Testis (tissue), 3 donors: ENCODE results near the gene ATP1B3. TPM values are rescaled to one million over a fixed set of nuclear protein-coding genes. Genes with fewer than 3 reads are reported as not detected.

ENCODE experiments used
- DNase-seq: peaks from one replicate; pipeline ENCODE4 v3.0.0-alpha.2; 2019
- H3K27ac ChIP-seq, 2 donors: fragments of 200-600 bp; sonication (generic); one replicate each; pipeline ENCODE4 v1.5.1; 2019
- H3K27me3 ChIP-seq: fragments of 200-600 bp; sonication (generic); one replicate; pipeline ENCODE4 v1.5.1; 2019
- H3K36me3 ChIP-seq: fragments of 200-600 bp; sonication (generic); one replicate; pipeline ENCODE4 v1.5.1; 2017; ENCODE audit warnings: low read depth; ENCODE audit errors: missing control alignments
- H3K4me1 ChIP-seq: fragments of 200-600 bp; sonication (generic); one replicate; pipeline ENCODE4 v1.5.1; 2019
- H3K4me3 ChIP-seq, 2 donors: fragments of 200-600 bp; sonication (generic); one replicate each; pipeline ENCODE4 v1.5.1; 2017 to 2019
- H3K9me3 ChIP-seq: fragments of 200-600 bp; sonication (generic); one replicate; pipeline ENCODE4 v1.5.1; 2017
- CTCF ChIP-seq, 3 experiments: fragments of 450-650 bp in 2 of 3; fragments of 200-600 bp in 1 of 3; sonication (generic) in 1 of 3; IDR thresholded peaks; one replicate each; pipeline ENCODE4 v1.5.1; 2016 to 2019; ENCODE audit warnings: antibody characterized with exemption in 3 of 3, mild to moderate bottlenecking in 2 of 3, moderate library complexity in 1 of 3
- POLR2A ChIP-seq: fragments of 450-650 bp; IDR thresholded peaks from one replicate; pipeline ENCODE4 v1.6.1; 2017; ENCODE audit warnings: antibody characterized with exemption, mild to moderate bottlenecking, moderate library complexity
- WGBS, 2 donors: methylation state at CpG; one replicate each; pipeline ENCODE4 v1.1.5; 2018; 5-methylcytosine and 5-hydroxymethylcytosine counted together
- intact Hi-C: fragments of 100-400 bp; cut with DNase I; formaldehyde crosslinking; loops from one replicate; pipeline ENCODE4 v1.15.1; 2023; ENCODE audit warnings: low total_unique reads
- polyA plus RNA-seq: library from polyadenylated mRNA; stranded (reverse); fragments of 350-450 nt; fragmentation: Illumina TruSeq; extraction: RNeasy Lipid Tissue Mini Kit (QIAGEN cat#74804); gene quantifications from one replicate; pipeline ENCODE4 v1.2.3, GENCODE V29; 2014; ENCODE audit warnings: low read depth, low replicate concordance; ENCODE audit not compliant: insufficient read depth
- total RNA-seq, 2 donors: library from RNA; depleted of rRNA; stranded (reverse); fragments of >200 nt; gene quantifications; one replicate each; pipeline ENCODE4 v1.2.3, GENCODE V29; 2016

ATP1B3 gene
- total and polyA plus RNA-seq, 3 donors from 2014 or later, result 47.1 to 147 (median 79.5) TPM

DNA sequence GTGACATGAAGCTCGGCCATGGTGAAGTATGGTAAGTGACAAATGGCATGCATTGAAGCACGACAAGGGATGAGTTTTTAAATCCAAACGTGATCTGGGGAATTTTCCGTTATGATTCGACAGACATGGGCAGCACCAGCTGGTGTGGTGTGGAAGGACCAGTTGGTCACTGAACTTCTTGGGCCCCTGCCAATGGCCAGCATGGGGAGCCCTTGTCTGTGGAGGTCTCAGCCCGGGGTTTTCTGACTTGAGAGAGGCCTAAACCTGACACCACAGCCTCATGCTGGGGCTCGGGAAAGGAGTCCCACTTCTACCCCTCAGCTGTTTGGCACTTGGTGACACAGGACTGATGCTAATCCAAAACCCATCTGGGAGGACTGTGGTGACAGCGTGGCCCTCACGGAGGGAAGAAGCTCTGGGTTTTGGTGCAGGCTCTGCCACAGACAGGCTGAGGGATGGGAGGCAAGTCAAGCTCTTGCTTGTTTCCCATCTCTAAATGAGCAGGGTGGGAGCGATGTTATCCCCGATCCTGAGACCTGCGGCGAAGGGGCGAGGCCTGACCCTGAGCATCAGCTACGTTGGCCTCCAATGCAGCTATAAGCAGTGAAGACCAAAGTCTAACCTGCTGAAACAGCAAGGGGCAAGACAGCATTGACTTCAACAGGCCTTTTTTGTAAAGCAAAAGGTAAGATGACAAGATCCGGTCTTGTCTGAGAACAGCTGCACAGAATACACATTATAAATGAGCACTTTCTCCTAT lies 69.5 kb downstream of the ATP1B3 start:
- no peaks in the 10 kb centered on the region for H3K36me3 ChIP-seq
- H3K27ac ChIP-seq, result no peak overlapping the region
- peak; percentile 13 for DNase-seq
- intact Hi-C loops, result no loop called here
- no peaks in the 10 kb centered on the region for H3K27me3 ChIP-seq
- no peaks in the 10 kb centered on the region for H3K4me1 ChIP-seq
- no peaks in the 10 kb centered on the region for H3K9me3 ChIP-seq
- H3K4me3 ChIP-seq, result no peak overlapping the region
- WGBS, 2 donors, result 90 to 97% methylated on average over 10 to 16 of the region's 16 CpGs
- TF ChIP-seq CTCF (IDR thresholded peaks at IDR 0.05) (no peak), POLR2A (no peak)

DNA sequence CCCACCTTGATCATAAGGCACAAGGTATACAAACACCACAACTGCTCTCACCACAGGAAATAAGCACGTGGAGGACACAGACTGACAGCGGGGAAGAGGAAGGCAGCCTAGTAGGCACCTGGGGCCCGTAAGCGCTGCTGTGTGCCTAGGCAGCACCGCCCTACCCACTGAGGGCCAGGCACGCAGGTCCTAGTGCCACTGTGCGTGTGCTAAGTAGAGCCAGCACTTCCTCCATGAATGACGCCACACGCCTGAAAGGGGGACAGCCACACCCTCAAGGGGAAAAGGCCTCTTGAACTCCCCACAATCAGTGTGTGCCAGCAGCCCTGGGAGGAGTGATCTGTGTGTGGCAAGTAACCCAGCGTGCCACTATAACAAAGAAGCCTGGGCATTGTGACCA lies 73.0 kb downstream of the ATP1B3 start:
- no peak for TF ChIP-seq POLR2A
- TF ChIP-seq CTCF (IDR thresholded peaks at IDR 0.05), result no peak
- Histone ChIP-seq H3K9me3 (no peaks in the 10 kb centered on the region), H3K27me3 (no peaks in the 10 kb centered on the region), H3K4me1 (no peaks in the 10 kb centered on the region), H3K4me3 (no peak overlapping the region), H3K36me3 (no peaks in the 10 kb centered on the region), H3K27ac (no peak overlapping the region)
- DNase-seq, result peak; percentile 15
- intact Hi-C loops, result no loop called here
- WGBS, 2 donors, result 95 to 100% methylated on average over 5 to 10 of the region's 10 CpGs

DNA sequence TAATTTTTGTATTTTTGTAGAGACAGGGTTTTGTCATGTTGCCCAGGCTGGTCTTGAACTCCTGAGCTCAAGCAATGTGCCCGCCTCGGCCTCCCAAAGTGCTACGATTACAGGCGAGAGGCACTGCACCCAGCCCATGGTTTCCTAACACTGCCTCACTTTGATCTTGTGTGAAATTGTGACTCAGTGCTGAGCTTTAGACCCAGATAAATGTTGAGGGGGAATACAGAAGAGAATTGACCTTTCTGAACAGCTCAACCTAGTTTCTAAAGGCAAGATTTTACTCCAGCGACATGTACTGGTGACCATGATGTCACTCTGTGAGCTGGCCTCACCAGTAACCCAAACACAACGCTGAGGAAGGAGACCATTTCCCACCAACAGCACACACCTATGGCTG lies 73.5 kb downstream of the ATP1B3 start:
- H3K4me1 ChIP-seq, result no peaks in the 10 kb centered on the region
- no peak for DNase-seq
- no peaks in the 10 kb centered on the region for H3K9me3 ChIP-seq
- H3K4me3 ChIP-seq, result no peak overlapping the region
- no peak for TF ChIP-seq POLR2A
- no peak for TF ChIP-seq CTCF (IDR thresholded peaks at IDR 0.05)
- no peaks in the 10 kb centered on the region for H3K27me3 ChIP-seq
- 95 to 96% methylated on average over 6 of the region's 6 CpGs for WGBS, 2 donors
- no peaks in the 10 kb centered on the region for H3K36me3 ChIP-seq
- no peak overlapping the region for H3K27ac ChIP-seq
- intact Hi-C loops, result no loop called here

DNA sequence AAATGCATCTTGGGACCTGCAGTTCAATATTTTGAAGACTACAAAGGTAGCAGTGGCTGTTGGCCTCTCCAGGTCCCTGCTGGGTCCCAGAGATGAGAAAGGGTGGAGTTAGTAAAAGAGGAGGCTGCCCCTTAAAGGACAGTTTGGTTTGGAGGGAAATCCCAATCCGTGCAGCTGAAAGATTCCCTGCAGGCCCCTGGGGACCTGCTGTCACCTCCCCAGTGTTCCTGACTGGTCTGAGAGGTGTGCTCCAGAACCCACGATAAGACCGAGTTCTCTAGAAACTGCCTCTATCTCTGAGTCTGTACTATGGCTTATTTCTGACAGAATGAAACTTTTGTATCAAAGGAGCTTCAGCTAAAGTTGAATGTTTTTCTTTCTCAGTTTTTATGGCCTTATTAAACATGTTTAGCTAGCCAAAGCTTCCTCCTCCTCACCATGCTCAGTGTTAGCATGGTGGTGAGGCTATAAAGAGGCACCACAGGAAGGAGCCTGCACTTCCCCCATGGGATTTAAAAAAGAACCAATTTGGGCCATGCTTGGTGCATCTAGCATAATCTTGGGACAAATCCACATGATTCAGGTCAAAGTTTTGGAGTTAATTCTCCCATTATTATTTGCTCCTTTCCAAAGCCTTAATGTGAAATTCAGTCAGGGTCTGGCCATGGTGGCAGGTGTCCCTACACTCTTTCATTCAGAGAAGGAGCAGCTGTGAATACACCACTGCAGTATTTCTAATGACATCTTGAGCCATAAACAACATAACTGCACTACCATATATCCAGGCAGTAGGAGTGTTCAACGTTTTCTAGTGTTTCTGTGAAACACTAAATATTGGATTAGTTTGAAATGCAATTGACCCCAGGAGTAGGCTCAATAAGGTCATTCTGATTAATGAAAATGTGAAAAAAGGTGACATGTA lies 74.4 kb downstream of the ATP1B3 start:
- intact Hi-C loops, result no loop called here
- Histone ChIP-seq H3K36me3 (no peaks in the 10 kb centered on the region), H3K4me3 (no peak overlapping the region), H3K27me3 (no peaks in the 10 kb centered on the region), H3K9me3 (no peaks in the 10 kb centered on the region), H3K27ac (no peak overlapping the region), H3K4me1 (no peaks in the 10 kb centered on the region)
- WGBS, 2 donors, result 54 to 73% methylated on average over 4 of the region's 4 CpGs
- DNase-seq, result peak; percentile 9
- TF ChIP-seq POLR2A, result no peak
- no peak for TF ChIP-seq CTCF (IDR thresholded peaks at IDR 0.05)
